ENCODE results near the gene TESK2. TPM values are rescaled to one million over a fixed set of nuclear protein-coding genes. Genes with fewer than 3 reads are reported as not detected.

The TESK2 gene
- total RNA-seq, 1 experiment from 2014 or later, result 13.8 TPM

DNA sequence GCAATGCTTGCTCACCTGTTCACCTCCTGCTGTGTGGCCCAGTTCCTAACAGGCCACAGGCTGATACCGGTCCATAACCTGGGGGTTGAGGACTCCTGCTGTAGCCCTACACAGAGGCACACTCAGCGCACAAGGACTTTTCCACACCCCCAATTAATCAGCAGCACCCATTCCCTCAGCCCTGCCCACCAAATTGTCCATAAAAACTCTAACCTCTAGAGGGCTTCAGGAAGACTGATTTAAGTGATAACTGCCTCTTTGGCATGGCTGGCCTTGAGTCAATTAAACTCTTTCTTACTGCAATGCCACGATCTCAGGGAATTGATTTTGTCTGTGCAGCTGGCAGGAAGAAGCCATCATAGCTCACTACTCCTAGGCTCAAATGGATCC, 79.5 kb downstream of the TESK2 start:
- ChIA-PET CTCF (no interaction called here), POLR2A (ENCODE audit: unreplicated experiment) (interaction anchor here (0.6 kb wide), 1 partner anchor 58 kb away, joined by 3 read pairs; no protein-coding TSS in a partner anchor)
- Histone ChIP-seq H3K27me3 (ENCODE audit: insufficient read depth, low read depth) (no peaks in the 10 kb centered on the region), H3K9me3 (ENCODE audit: insufficient read depth, low read depth) (no peaks in the 10 kb centered on the region), H3K4me3 (peak overlapping the region; percentile 10; the same call in 1 of the 2 replicates), H3K4me1 (replicated peaks; ENCODE audit: insufficient read depth) (peaks cover 30% of the 10 kb centered on the region), H2AFZ (0 out of 2 replicates have a peak overlapping the region, but pooled peaks have one; percentile 3), H3K27ac (peak overlapping the region; percentile 68), H3K79me2 (ENCODE audit: low read depth) (no peaks in the 10 kb centered on the region), H3K4me2 (peak overlapping the region; percentile 66), H3K9me2 (ENCODE audit: insufficient read depth) (no peaks in the 10 kb centered on the region), H3K36me3 (ENCODE audit: low read depth) (no peaks in the 10 kb centered on the region), H4K20me1 (ENCODE audit: insufficient read depth) (no peaks in the 10 kb centered on the region), H3F3A (ENCODE audit: insufficient read depth, low read depth) (peaks cover 20% of the 10 kb centered on the region)
- TF ChIP-seq EZH2 (IDR thresholded peaks at IDR 0.05; ENCODE audit: low read depth), result no peak
- TF ChIP-seq, protein P1, sequence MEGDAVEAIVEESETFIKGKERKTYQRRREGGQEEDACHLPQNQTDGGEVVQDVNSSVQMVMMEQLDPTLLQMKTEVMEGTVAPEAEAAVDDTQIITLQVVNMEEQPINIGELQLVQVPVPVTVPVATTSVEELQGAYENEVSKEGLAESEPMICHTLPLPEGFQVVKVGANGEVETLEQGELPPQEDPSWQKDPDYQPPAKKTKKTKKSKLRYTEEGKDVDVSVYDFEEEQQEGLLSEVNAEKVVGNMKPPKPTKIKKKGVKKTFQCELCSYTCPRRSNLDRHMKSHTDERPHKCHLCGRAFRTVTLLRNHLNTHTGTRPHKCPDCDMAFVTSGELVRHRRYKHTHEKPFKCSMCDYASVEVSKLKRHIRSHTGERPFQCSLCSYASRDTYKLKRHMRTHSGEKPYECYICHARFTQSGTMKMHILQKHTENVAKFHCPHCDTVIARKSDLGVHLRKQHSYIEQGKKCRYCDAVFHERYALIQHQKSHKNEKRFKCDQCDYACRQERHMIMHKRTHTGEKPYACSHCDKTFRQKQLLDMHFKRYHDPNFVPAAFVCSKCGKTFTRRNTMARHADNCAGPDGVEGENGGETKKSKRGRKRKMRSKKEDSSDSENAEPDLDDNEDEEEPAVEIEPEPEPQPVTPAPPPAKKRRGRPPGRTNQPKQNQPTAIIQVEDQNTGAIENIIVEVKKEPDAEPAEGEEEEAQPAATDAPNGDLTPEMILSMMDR (conservative IDR thresholded peaks at IDR 0.05), result no peak; the same call in 1 of the 2 replicates
- BruUV-seq (replicated peaks), result no TSS peak
- peak in 1 of 2 experiments; percentile 44 for DNase-seq
- intact Hi-C loops (cut with micrococcal nuclease; ENCODE audit: unreplicated experiment), result loop anchor here (2.0 to 5.0 kb wide), 2 partner anchors 79 to 109 kb away; partner anchors contain the start of gene TESK2

DNA sequence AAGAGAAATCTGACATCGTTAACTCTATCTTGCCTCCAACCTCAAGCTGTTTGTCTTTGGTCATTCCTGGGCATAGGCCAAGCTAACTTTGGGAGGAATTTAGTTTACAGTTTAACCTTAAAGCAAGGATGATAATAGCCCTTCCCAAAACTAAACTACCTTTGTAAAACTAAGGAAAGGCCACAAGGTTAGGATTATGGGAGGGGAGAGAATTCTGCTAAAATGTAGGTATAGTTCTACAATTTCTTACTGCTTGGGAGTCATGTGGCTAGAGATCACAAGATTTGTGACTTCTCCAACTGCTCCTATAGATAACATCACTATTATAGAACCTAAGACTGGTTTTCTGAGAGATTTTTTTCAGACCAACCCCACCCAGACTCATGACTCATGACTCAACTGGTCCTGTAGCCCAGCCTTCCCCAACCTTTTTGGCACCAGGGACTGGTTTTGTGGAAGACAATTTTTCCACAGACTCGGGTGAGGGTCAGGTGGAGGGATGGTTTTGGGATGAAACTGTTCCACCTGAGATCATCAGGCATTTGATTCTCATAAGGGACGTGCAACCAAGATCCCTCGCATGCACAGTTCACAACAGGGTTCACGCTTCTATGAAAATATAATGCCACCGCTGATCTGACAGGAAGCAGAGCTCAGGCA, 80.0 kb downstream of the TESK2 start:
- Histone ChIP-seq H3F3A (ENCODE audit: insufficient read depth, low read depth) (peaks cover 20% of the 10 kb centered on the region), H3K27ac (peak overlapping the region; percentile 68), H3K9me2 (ENCODE audit: insufficient read depth) (no peaks in the 10 kb centered on the region), H3K79me2 (ENCODE audit: low read depth) (no peaks in the 10 kb centered on the region), H2AFZ (peak overlapping the region; percentile 3; the same call in 1 of the 2 replicates), H3K4me1 (replicated peaks; ENCODE audit: insufficient read depth) (peaks cover 30% of the 10 kb centered on the region), H3K27me3 (ENCODE audit: insufficient read depth, low read depth) (no peaks in the 10 kb centered on the region), H3K4me3 (peak overlapping the region; percentile 10; the same call in 1 of the 2 replicates), H4K20me1 (ENCODE audit: insufficient read depth) (no peaks in the 10 kb centered on the region), H3K4me2 (peak overlapping the region; percentile 66), H3K36me3 (ENCODE audit: low read depth) (no peaks in the 10 kb centered on the region), H3K9me3 (ENCODE audit: insufficient read depth, low read depth) (no peaks in the 10 kb centered on the region)
- ChIA-PET POLR2A (ENCODE audit: unreplicated experiment) (interaction anchor here (0.6 to 0.7 kb wide), 2 partner anchors 55 to 58 kb away, joined by 3 read pairs; no protein-coding TSS in a partner anchor), CTCF (no interaction called here)
- intact Hi-C loops (cut with micrococcal nuclease; ENCODE audit: unreplicated experiment), result loop anchor here (2.0 to 5.0 kb wide), 2 partner anchors 80 to 109 kb away; partner anchors contain the start of gene TESK2
- peak; percentile 66 to 83 for DNase-seq
- no TSS peak for BruUV-seq (replicated peaks)
- no peak for TF ChIP-seq EZH2 (IDR thresholded peaks at IDR 0.05; ENCODE audit: low read depth)
- TF ChIP-seq, protein P1 (conservative IDR thresholded peaks at IDR 0.05), result no peak

DNA sequence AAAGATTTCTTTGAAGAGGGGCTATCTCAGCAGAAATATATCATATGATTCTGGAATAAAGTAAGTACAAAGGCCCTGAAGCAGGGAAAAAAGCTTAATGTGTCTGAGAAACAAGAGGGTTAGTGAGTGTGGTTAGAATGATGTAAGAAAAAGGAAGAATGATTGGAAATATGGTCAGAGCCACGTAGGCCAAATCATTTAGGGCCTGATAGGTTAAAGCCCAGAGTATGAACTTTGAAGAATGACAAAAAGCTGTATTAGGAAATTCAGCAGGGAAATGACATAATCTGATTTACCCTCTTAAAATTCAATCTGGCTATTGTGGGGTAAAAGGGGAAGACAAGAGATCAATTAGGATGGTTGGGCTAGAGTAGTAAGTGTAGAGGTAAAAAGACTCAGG, 81.7 kb downstream of the TESK2 start:
- Histone ChIP-seq H3K4me1 (replicated peaks; ENCODE audit: insufficient read depth) (peaks cover 30% of the 10 kb centered on the region), H3K9me3 (ENCODE audit: insufficient read depth, low read depth) (no peaks in the 10 kb centered on the region), H3K27ac (no peak overlapping the region), H3K9me2 (ENCODE audit: insufficient read depth) (no peaks in the 10 kb centered on the region), H3F3A (ENCODE audit: insufficient read depth, low read depth) (peaks cover 20% of the 10 kb centered on the region), H3K27me3 (ENCODE audit: insufficient read depth, low read depth) (no peaks in the 10 kb centered on the region), H3K79me2 (ENCODE audit: low read depth) (no peaks in the 10 kb centered on the region), H3K4me3 (no peak overlapping the region), H4K20me1 (ENCODE audit: insufficient read depth) (no peaks in the 10 kb centered on the region), H2AFZ (no peak overlapping the region), H3K36me3 (ENCODE audit: low read depth) (no peaks in the 10 kb centered on the region), H3K4me2 (no peak overlapping the region)
- no TSS peak for BruUV-seq (replicated peaks)
- ChIA-PET POLR2A (ENCODE audit: unreplicated experiment) (no interaction called here), CTCF (no interaction called here)
- intact Hi-C loops (cut with micrococcal nuclease; ENCODE audit: unreplicated experiment), result no loop called here
- no peak for DNase-seq
- TF ChIP-seq, protein P1 (conservative IDR thresholded peaks at IDR 0.05), result no peak
- TF ChIP-seq EZH2 (IDR thresholded peaks at IDR 0.05; ENCODE audit: low read depth), result no peak

Data from PC-9 (cell line).